ENCODE results near the gene PPME1. TPM values are rescaled to one million over a fixed set of nuclear protein-coding genes. Genes with fewer than 3 reads are reported as not detected.

The PPME1 gene
- total RNA-seq, 1 experiment from 2014 or later: 98.3 TPM

- Histone ChIP-seq H3K9me3 (ENCODE audit: low read depth, low read length, poor library complexity, severe bottlenecking) (no peaks in the 10 kb centered on the region), H3K27me3 (replicated peaks; ENCODE audit: insufficient read depth, low read depth, low read length, poor library complexity) (no peaks in the 10 kb centered on the region), H3K36me3 (ENCODE audit: insufficient read depth, low read length, poor library complexity, severe bottlenecking) (peaks cover 26% of the 10 kb centered on the region), H3K4me3 (ENCODE audit: low read depth, low read length, poor library complexity, severe bottlenecking) (no peak overlapping the region), H3K4me1 (ENCODE audit: insufficient read depth, low read length, poor library complexity, severe bottlenecking) (no peaks in the 10 kb centered on the region), H3K27ac (ENCODE audit: low read depth, low read length, poor library complexity, severe bottlenecking) (no peak overlapping the region)
- DNase-seq (ENCODE audit: low spot score): no peak
- ChIA-PET POLR2A (ENCODE audit: low non-redundant PET) (no interaction called here), CTCF (no interaction called here)
- BruUV-seq (replicated peaks): no TSS peak
- intact Hi-C loops (cut with micrococcal nuclease; ENCODE audit: unreplicated experiment): loop anchor here (10.0 kb wide), 1 partner anchor 431 kb away; no protein-coding TSS in a partner anchor
- no peak for TF ChIP-seq EZH2 (IDR thresholded peaks at IDR 0.05; ENCODE audit: borderline replicate concordance, low read depth, low read length, poor library complexity, severe bottlenecking)
- no peak for TF ChIP-seq CTCF (conservative IDR thresholded peaks at IDR 0.05; ENCODE audit: low read depth, low read length)
Measured at GRCh38 chr11:74253361-74253760, 82.3 kb downstream of the PPME1 start.

GRCh38 chr11:74255741-74256375, 84.8 kb downstream of the PPME1 start:
- intact Hi-C loops (cut with micrococcal nuclease; ENCODE audit: unreplicated experiment): loop anchor here (1.0 to 10.0 kb wide), 4 partner anchors 66 to 429 kb away; no protein-coding TSS in a partner anchor
- H3K4me3 ChIP-seq (ENCODE audit: low read depth, low read length, poor library complexity, severe bottlenecking): no peak overlapping the region
- BruUV-seq (replicated peaks): no TSS peak
- ChIA-PET POLR2A (ENCODE audit: low non-redundant PET) (no interaction called here), CTCF (interaction anchor here (0.6 to 2.8 kb wide), 11 partner anchors 9 to 315 kb away, joined by 3 to 70 read pairs (median 5); partner anchors contain the start of gene UCP2)
- H3K9me3 ChIP-seq (ENCODE audit: low read depth, low read length, poor library complexity, severe bottlenecking): no peaks in the 10 kb centered on the region
- H3K27me3 ChIP-seq (replicated peaks; ENCODE audit: insufficient read depth, low read depth, low read length, poor library complexity): no peaks in the 10 kb centered on the region
- TF ChIP-seq EZH2 (IDR thresholded peaks at IDR 0.05; ENCODE audit: borderline replicate concordance, low read depth, low read length, poor library complexity, severe bottlenecking) (no peak), CTCF (conservative IDR thresholded peaks at IDR 0.05; ENCODE audit: low read depth, low read length) (peak; percentile 98)
- H3K36me3 ChIP-seq (ENCODE audit: insufficient read depth, low read length, poor library complexity, severe bottlenecking): peaks cover 12% of the 10 kb centered on the region
- no peak overlapping the region for H3K27ac ChIP-seq (ENCODE audit: low read depth, low read length, poor library complexity, severe bottlenecking)
- H3K4me1 ChIP-seq (ENCODE audit: insufficient read depth, low read length, poor library complexity, severe bottlenecking): no peaks in the 10 kb centered on the region
- DNase-seq (ENCODE audit: low spot score): peak; percentile 78

DNA sequence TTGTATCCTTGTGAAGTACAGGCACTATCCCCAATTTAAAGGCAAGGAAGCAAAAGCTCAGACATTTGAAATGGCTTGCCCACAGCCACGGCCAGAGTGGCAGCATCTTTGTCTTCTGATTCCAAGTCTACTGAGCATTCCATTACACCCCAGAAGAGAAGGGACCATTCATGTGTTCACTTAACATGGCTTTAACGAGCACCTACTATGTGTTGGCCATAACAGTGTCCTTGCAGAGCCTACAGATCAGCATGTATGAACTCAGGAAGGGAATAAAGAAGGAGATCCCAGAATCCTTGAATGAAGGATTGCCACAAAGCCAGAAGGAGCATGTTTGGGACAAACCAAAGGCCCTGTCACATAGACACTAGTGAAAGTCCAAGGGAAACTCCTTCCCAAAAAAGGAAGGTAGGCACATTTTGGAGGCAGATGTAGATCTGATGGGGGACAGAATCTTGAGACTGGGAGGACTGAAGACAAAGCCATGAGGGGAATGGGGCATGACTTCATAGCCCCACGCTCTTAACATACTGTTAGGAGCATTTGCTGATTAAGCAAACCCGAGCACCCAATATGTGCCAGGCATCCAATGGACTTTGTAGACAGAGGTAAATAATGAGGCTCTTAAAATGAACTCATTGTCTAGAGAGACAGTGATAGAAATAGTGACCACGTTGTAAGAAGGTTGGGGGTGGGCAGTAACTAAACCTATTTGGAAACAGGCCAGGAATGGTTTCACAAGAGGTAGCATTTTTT, 85.5 kb downstream of the PPME1 start:
- CTCF ChIA-PET: interaction anchor here (0.8 to 2.8 kb wide), 7 partner anchors 12 to 314 kb away, joined by 3 to 70 read pairs (median 5); partner anchors contain the start of gene UCP2
- no TSS peak for BruUV-seq (replicated peaks)
- DNase-seq (ENCODE audit: low spot score): no peak
- Histone ChIP-seq H3K9me3 (ENCODE audit: low read depth, low read length, poor library complexity, severe bottlenecking) (no peaks in the 10 kb centered on the region), H3K36me3 (ENCODE audit: insufficient read depth, low read length, poor library complexity, severe bottlenecking) (peaks cover 6% of the 10 kb centered on the region), H3K4me1 (ENCODE audit: insufficient read depth, low read length, poor library complexity, severe bottlenecking) (no peaks in the 10 kb centered on the region), H3K27me3 (replicated peaks; ENCODE audit: insufficient read depth, low read depth, low read length, poor library complexity) (no peaks in the 10 kb centered on the region), H3K27ac (ENCODE audit: low read depth, low read length, poor library complexity, severe bottlenecking) (no peak overlapping the region), H3K4me3 (ENCODE audit: low read depth, low read length, poor library complexity, severe bottlenecking) (no peak overlapping the region)
- POLR2A ChIA-PET (ENCODE audit: low non-redundant PET): no interaction called here
- TF ChIP-seq EZH2 (IDR thresholded peaks at IDR 0.05; ENCODE audit: borderline replicate concordance, low read depth, low read length, poor library complexity, severe bottlenecking): no peak
- no peak for TF ChIP-seq CTCF (conservative IDR thresholded peaks at IDR 0.05; ENCODE audit: low read depth, low read length)
- intact Hi-C loops (cut with micrococcal nuclease; ENCODE audit: unreplicated experiment): loop anchor here (1.0 to 10.0 kb wide), 3 partner anchors 66 to 428 kb away; no protein-coding TSS in a partner anchor

Data from A673 (cell line).